ENCODE data around the gene EXOC4. TPM values are rescaled to one million over a fixed set of nuclear protein-coding genes. Genes with fewer than 3 reads are reported as not detected.

Gene EXOC4
- total and polyA plus RNA-seq, 7 donors, result 16.4 to 76.7 (median 50.7) TPM

GRCh38 chr7:133575726-133576440 lies 323.0 kb downstream of the EXOC4 start:
- H3K36me3 ChIP-seq, result no peaks in the 10 kb centered on the region
- TF ChIP-seq, protein P1, sequence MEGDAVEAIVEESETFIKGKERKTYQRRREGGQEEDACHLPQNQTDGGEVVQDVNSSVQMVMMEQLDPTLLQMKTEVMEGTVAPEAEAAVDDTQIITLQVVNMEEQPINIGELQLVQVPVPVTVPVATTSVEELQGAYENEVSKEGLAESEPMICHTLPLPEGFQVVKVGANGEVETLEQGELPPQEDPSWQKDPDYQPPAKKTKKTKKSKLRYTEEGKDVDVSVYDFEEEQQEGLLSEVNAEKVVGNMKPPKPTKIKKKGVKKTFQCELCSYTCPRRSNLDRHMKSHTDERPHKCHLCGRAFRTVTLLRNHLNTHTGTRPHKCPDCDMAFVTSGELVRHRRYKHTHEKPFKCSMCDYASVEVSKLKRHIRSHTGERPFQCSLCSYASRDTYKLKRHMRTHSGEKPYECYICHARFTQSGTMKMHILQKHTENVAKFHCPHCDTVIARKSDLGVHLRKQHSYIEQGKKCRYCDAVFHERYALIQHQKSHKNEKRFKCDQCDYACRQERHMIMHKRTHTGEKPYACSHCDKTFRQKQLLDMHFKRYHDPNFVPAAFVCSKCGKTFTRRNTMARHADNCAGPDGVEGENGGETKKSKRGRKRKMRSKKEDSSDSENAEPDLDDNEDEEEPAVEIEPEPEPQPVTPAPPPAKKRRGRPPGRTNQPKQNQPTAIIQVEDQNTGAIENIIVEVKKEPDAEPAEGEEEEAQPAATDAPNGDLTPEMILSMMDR (IDR thresholded peaks at IDR 0.05), result no peak
- TF ChIP-seq POLR2AphosphoS5 (IDR thresholded peaks at IDR 0.05) (no peak), POLR2A (IDR thresholded peaks at IDR 0.05) (no peak), EP300 (IDR thresholded peaks at IDR 0.05) (no peak)
- WGBS, 2 donors, result 95 to 96% methylated on average over 4 of the region's 4 CpGs
- no peaks in the 10 kb centered on the region for H3K9me3 ChIP-seq
- no peak for DNase-seq
- no peaks in the 10 kb centered on the region for H3K4me1 ChIP-seq
- no peak overlapping the region for H3K27ac ChIP-seq
- H3K4me3 ChIP-seq, result no peak overlapping the region
- no peaks in the 10 kb centered on the region for H3K27me3 ChIP-seq
- intact Hi-C loops (cut with DNase I), result no loop called here

DNA sequence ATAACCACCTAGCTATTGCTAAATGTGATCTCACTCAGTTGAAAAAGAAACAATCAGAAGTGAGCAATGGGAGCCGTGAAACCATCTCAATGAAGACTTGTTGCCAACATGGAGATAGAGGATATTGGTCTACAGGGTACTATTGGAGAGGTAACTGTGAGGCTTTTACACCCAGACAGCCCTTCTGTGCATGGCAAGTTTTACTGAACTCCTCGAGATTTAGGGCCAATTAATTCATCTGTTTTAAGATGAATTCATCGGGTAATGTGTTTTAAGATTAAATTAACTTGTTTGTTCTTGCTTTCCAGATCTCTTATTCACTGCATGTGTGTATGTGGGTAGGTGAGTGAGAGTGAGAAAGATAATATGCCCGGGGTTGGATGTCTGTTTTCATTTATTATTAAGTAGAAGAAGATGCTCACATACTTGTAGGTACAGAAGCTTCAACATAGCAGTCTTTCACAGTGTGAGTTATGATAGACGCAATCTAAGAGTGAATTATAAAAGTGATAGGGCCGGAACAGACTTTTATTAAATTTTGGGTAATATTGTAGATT lies 323.8 kb downstream of the EXOC4 start:
- H3K36me3 ChIP-seq, result no peaks in the 10 kb centered on the region
- no peaks in the 10 kb centered on the region for H3K4me1 ChIP-seq
- 91 to 95% methylated on average over 6 of the region's 6 CpGs for WGBS, 2 donors
- no peaks in the 10 kb centered on the region for H3K9me3 ChIP-seq
- H3K27me3 ChIP-seq, result no peaks in the 10 kb centered on the region
- TF ChIP-seq, protein P1 (IDR thresholded peaks at IDR 0.05), result no peak
- TF ChIP-seq POLR2AphosphoS5 (IDR thresholded peaks at IDR 0.05) (no peak), POLR2A (IDR thresholded peaks at IDR 0.05) (no peak), EP300 (IDR thresholded peaks at IDR 0.05) (no peak)
- intact Hi-C loops (cut with DNase I), result no loop called here
- DNase-seq, result no peak
- no peak overlapping the region for H3K27ac ChIP-seq
- H3K4me3 ChIP-seq, result no peak overlapping the region

DNA sequence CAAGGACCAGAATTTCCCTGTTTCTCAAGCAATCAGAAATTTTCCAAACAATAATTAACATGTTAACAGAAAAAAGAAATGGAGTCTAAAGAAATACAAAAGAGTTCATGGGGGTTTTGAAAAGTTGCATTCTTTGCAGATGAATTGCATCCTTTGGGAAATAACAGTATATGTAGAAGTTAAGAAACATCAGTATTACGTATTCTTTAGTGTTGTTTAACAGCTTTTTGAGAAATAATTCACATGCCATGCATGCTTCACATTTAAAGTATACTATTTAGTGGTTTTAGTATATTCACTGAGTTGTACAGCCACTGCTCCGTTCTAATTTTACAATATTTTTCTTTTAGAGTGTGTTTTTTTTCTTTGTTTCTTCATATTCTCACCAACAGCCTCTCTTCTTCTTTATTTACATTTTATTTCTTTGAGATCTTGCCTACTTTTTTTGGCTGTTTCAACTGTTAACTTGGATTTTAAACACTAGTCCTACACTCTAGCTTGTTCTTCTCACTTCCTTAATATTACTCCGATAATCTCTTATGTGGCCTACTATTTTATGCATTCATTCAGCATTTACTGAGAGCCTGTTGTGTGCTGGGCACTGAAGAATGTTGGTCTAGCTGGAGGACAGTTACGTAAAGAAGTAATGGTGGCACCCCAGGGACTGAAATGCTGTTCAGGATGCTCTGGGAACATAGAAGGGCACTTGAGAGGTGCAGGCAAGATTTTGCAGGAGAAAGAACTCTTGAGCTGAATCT lies 330.1 kb downstream of the EXOC4 start:
- peaks cover 0 to 3% (median 0%) of the 10 kb centered on the region in 4 donors for H3K4me1 ChIP-seq
- H3K27me3 ChIP-seq, result no peaks in the 10 kb centered on the region
- WGBS, 2 donors, result 91 to 95% methylated on average over 4 of the region's 4 CpGs
- H3K27ac ChIP-seq, result no peak overlapping the region
- intact Hi-C loops (cut with DNase I), result no loop called here
- no peaks in the 10 kb centered on the region for H3K36me3 ChIP-seq
- no peak for TF ChIP-seq POLR2A (IDR thresholded peaks at IDR 0.05)
- no peak for TF ChIP-seq EP300 (IDR thresholded peaks at IDR 0.05)
- no peak for TF ChIP-seq POLR2AphosphoS5 (IDR thresholded peaks at IDR 0.05)
- TF ChIP-seq, protein P1 (IDR thresholded peaks at IDR 0.05), result no peak
- no peaks in the 10 kb centered on the region for H3K9me3 ChIP-seq
- no peak for DNase-seq
- H3K4me3 ChIP-seq, result no peak overlapping the region

- peaks cover 0 to 3% (median 0%) of the 10 kb centered on the region in 4 donors for H3K4me1 ChIP-seq
- no peak overlapping the region for H3K4me3 ChIP-seq
- no peaks in the 10 kb centered on the region for H3K9me3 ChIP-seq
- no peaks in the 10 kb centered on the region for H3K27me3 ChIP-seq
- no peak for DNase-seq
- TF ChIP-seq, protein P1 (IDR thresholded peaks at IDR 0.05), result no peak
- no peak for TF ChIP-seq EP300 (IDR thresholded peaks at IDR 0.05)
- TF ChIP-seq POLR2AphosphoS5 (IDR thresholded peaks at IDR 0.05), result no peak
- TF ChIP-seq POLR2A (IDR thresholded peaks at IDR 0.05), result no peak
- WGBS, 2 donors, result 90 to 97% methylated on average over 3 of the region's 3 CpGs
- intact Hi-C loops (cut with DNase I), result no loop called here
- no peak overlapping the region for H3K27ac ChIP-seq
- no peaks in the 10 kb centered on the region for H3K36me3 ChIP-seq
These were observed 330.8 kb downstream of the EXOC4 start for GRCh38 chr7:133583545-133584171.

Measured in sigmoid colon (tissue), 7 donors.